Omental fat pad (tissue), 4 donors: ENCODE data around the gene CD300LD. TPM values are rescaled to one million over a fixed set of nuclear protein-coding genes. Genes with fewer than 3 reads are reported as not detected.
"Not testable (repeated sequence)": the region's sequence is repeated elsewhere in the genome, so short reads cannot be mapped to it uniquely, and the experiment has no call there.

ENCODE experiments used
- ATAC-seq: fragments of 150-250 bp; one replicate; pipeline ENCODE4 v1.9.1; 2016; ENCODE audit warnings: mild to moderate bottlenecking, moderate library complexity; ENCODE audit not compliant: low FRiP score
- DNase-seq: peaks from one replicate; pipeline ENCODE4 v3.0.0-alpha.2; 2019; ENCODE audit warnings: low spot score
- CTCF ChIP-seq, 3 donors: fragments of 450-650 bp; IDR thresholded peaks; one replicate each; pipeline ENCODE4 v1.5.1; 2016 to 2017; ENCODE audit warnings: antibody characterized with exemption in 3 of 3, mild to moderate bottlenecking in 3 of 3, moderate library complexity in 2 of 3
- total RNA-seq, 4 donors: library from RNA; depleted of rRNA; stranded (reverse); fragments of >200 nt; gene quantifications; one replicate each; pipeline ENCODE4 v1.1.0, GENCODE V29; 2016

The CD300LD gene
- total RNA-seq, result under 1 TPM in 1 of 4 donors, not detected in 3; 0.79 TPM

- TF ChIP-seq CTCF (IDR thresholded peaks at IDR 0.05), result no peak
- no peak for DNase-seq
- no peak for ATAC-seq
Observed at GRCh38 chr17:74592087-74592990, at the start of gene CD300LD. CD300LD (minus strand) TSS chr17:74592283; CDS start chr17:74592202, 81 bp downstream.

GRCh38 chr17:74641224-74641957 is 49.3 kb upstream of the CD300LD start:
- no peak for ATAC-seq
- DNase-seq, result no peak
- no peak for TF ChIP-seq CTCF (IDR thresholded peaks at IDR 0.05)

GRCh38 chr17:74639704-74640151 is 47.6 kb upstream of the CD300LD start:
- no peak for TF ChIP-seq CTCF (IDR thresholded peaks at IDR 0.05)
- DNase-seq (no peak), ATAC-seq (peak; percentile 28)

GRCh38 chr17:74637926-74638325 is 45.8 kb upstream of the CD300LD start:
- ATAC-seq (no peak), DNase-seq (no peak)
- no peak for TF ChIP-seq CTCF (IDR thresholded peaks at IDR 0.05)

GRCh38 chr17:74637265-74637664 is 45.2 kb upstream of the CD300LD start:
- DNase-seq, result no peak

GRCh38 chr17:74636541-74637085 is 44.5 kb upstream of the CD300LD start:
- not testable (repeated sequence) for ATAC-seq, DNase-seq

More at GRCh38 chr17:74637265-74637664, 45.2 kb upstream of the CD300LD start:
- no peak for ATAC-seq
- no peak for TF ChIP-seq CTCF (IDR thresholded peaks at IDR 0.05)

- no peak for ATAC-seq
- no peak for DNase-seq
- TF ChIP-seq CTCF (IDR thresholded peaks at IDR 0.05), result no peak
Observed at GRCh38 chr17:74635418-74635817, 43.3 kb upstream of the CD300LD start.
